Lower leg skin (tissue), 4 donors: ENCODE results near the gene ANKRD6. TPM values are rescaled to one million over a fixed set of nuclear protein-coding genes. Genes with fewer than 3 reads are reported as not detected.

ENCODE experiments used
- DNase-seq, 2 donors: peaks; one replicate each; pipeline ENCODE4 v3.0.0-alpha.2; 2019; ENCODE audit warnings: low spot score in 2 of 2
- H3K4me3 ChIP-seq: fragments of 200-600 bp; sonication (generic); 2 replicates; pipeline ENCODE4 v1.5.1; 2017; ENCODE audit warnings: mild to moderate bottlenecking, low read depth; ENCODE audit not compliant: poor library complexity, severe bottlenecking
- CTCF ChIP-seq, 3 donors: fragments of 450-650 bp; IDR thresholded peaks; one replicate each; pipeline ENCODE4 v1.5.1; 2016; ENCODE audit warnings: antibody characterized with exemption in 3 of 3, mild to moderate bottlenecking in 3 of 3, moderate library complexity in 2 of 3
- POLR2A ChIP-seq, 2 donors: fragments of 450-650 bp; IDR thresholded peaks; one replicate each; pipeline ENCODE4 v1.6.1; 2016 to 2017; ENCODE audit warnings: antibody characterized with exemption in 2 of 2, mild to moderate bottlenecking in 1 of 2, moderate library complexity in 1 of 2
- WGBS, 2 donors: methylation state at CpG; one replicate each; pipeline ENCODE4 v1.1.5; 2018; 5-methylcytosine and 5-hydroxymethylcytosine counted together
- intact Hi-C: fragments of 100-400 bp; cut with DNase I; formaldehyde crosslinking; loops from one replicate; pipeline ENCODE4 v1.15.0; 2023; ENCODE audit warnings: low total_unique reads
- total RNA-seq, 4 donors: library from RNA; depleted of rRNA; stranded (reverse); fragments of >200 nt; gene quantifications; one replicate each; pipeline ENCODE4 v1.1.0, GENCODE V29; 2016

ANKRD6 gene
- total RNA-seq, 4 donors from 2014 or later, result 3.2 to 6.7 (median 4.8) TPM

GRCh38 chr6:89566930-89567629 lies 134.1 kb downstream of the ANKRD6 start:
- WGBS, 2 donors, result 92 to 94% methylated on average over 16 of the region's 16 CpGs
- no peak overlapping the region for H3K4me3 ChIP-seq
- TF ChIP-seq CTCF (IDR thresholded peaks at IDR 0.05) (no peak), POLR2A (IDR thresholded peaks at IDR 0.05) (no peak)
- intact Hi-C loops, result no loop called here
- DNase-seq, result no peak

- DNase-seq, result no peak
- TF ChIP-seq CTCF (IDR thresholded peaks at IDR 0.05) (no peak), POLR2A (IDR thresholded peaks at IDR 0.05) (no peak)
- WGBS, 2 donors, result 94 to 98% methylated on average over 6 of the region's 6 CpGs
- no peak overlapping the region for H3K4me3 ChIP-seq
- intact Hi-C loops, result no loop called here
Measured at GRCh38 chr6:89567630-89568390, 134.9 kb downstream of the ANKRD6 start.

GRCh38 chr6:89574910-89575561 lies 142.1 kb downstream of the ANKRD6 start:
- no peak for DNase-seq
- WGBS, 2 donors, result 69 to 71% methylated on average over 2 of the region's 2 CpGs
- TF ChIP-seq POLR2A (IDR thresholded peaks at IDR 0.05), result no peak
- TF ChIP-seq CTCF (IDR thresholded peaks at IDR 0.05), result no peak
- no peak overlapping the region for H3K4me3 ChIP-seq
- intact Hi-C loops, result no loop called here

- 52 to 53% methylated on average over 2 of the region's 2 CpGs for WGBS, 2 donors
- no peak for TF ChIP-seq POLR2A (IDR thresholded peaks at IDR 0.05)
- TF ChIP-seq CTCF (IDR thresholded peaks at IDR 0.05), result no peak
- intact Hi-C loops, result no loop called here
- H3K4me3 ChIP-seq, result no peak overlapping the region
- DNase-seq, result no peak
Measured at GRCh38 chr6:89575562-89575960, 142.6 kb downstream of the ANKRD6 start.

GRCh38 chr6:89580997-89581666 lies 148.2 kb downstream of the ANKRD6 start:
- no peak overlapping the region for H3K4me3 ChIP-seq
- intact Hi-C loops, result no loop called here
- DNase-seq, result no peak
- no peak for TF ChIP-seq POLR2A (IDR thresholded peaks at IDR 0.05)
- no peak for TF ChIP-seq CTCF (IDR thresholded peaks at IDR 0.05)
- WGBS, 2 donors, result 87 to 88% methylated on average over 3 of the region's 3 CpGs
